Loucy (cell line): ENCODE data around the gene HSCB.
A peak's percentile ranks its signal among the peaks of the same experiment; 100 is the strongest.

Experiments used
- H2AFZ ChIP-seq: fragments of 200-600 bp; sonication (generic); 2 replicates; pipeline ENCODE4 v1.6.0; 2016; ENCODE audit warnings: antibody characterized with exemption, mild to moderate bottlenecking, low read length, moderate library complexity
- H3F3A ChIP-seq: fragments of 200-600 bp; 2 replicates; pipeline ENCODE4 v1.6.0; 2016; ENCODE audit warnings: antibody characterized with exemption, low read depth, mild to moderate bottlenecking
- H3K27me3 ChIP-seq: fragments of 200-600 bp; sonication (generic); 2 replicates; pipeline ENCODE4 v1.6.1; 2014; ENCODE audit warnings: low read length, mild to moderate bottlenecking; ENCODE audit not compliant: insufficient read depth, poor library complexity, severe bottlenecking
- H3K36me3 ChIP-seq: fragments of 200-600 bp; sonication (generic); 2 replicates; pipeline ENCODE4 v1.6.1; 2016; ENCODE audit warnings: low read length; ENCODE audit not compliant: insufficient read depth
- H3K4me1 ChIP-seq: fragments of 200-600 bp; sonication (generic); 2 replicates; pipeline ENCODE4 v1.5.1; 2014; ENCODE audit warnings: low read length, mild to moderate bottlenecking; ENCODE audit not compliant: insufficient read depth, poor library complexity, severe bottlenecking
- H3K4me2 ChIP-seq: fragments of 200-600 bp; sonication (generic); 2 replicates; pipeline ENCODE4 v1.6.0; 2014; ENCODE audit warnings: antibody characterized with exemption, low read length, low read depth, mild to moderate bottlenecking; ENCODE audit not compliant: poor library complexity, severe bottlenecking
- H3K4me3 ChIP-seq: fragments of 200-600 bp; sonication (generic); 2 replicates; pipeline ENCODE4 v1.5.1; 2014; ENCODE audit warnings: low read length, mild to moderate bottlenecking, mixed read lengths; ENCODE audit not compliant: poor library complexity, severe bottlenecking
- H3K79me2 ChIP-seq: fragments of 200-600 bp; sonication (generic); 2 replicates; pipeline ENCODE4 v1.6.1; 2014; ENCODE audit warnings: low read length; ENCODE audit not compliant: insufficient read depth
- H3K9ac ChIP-seq: fragments of 200-600 bp; sonication (generic); 2 replicates; pipeline ENCODE4 v1.6.0; 2014; ENCODE audit warnings: mild to moderate bottlenecking, low read depth, low read length, moderate library complexity; ENCODE audit not compliant: poor library complexity, severe bottlenecking
- H3K9me2 ChIP-seq: fragments of 200-600 bp; sonication (generic); replicated peaks from 2 replicates; pipeline ENCODE4 v1.6.1; 2016; ENCODE audit warnings: low read depth, low read length, mixed read lengths
- H3K9me3 ChIP-seq: fragments of 200-600 bp; sonication (generic); 2 replicates; pipeline ENCODE4 v1.6.1; 2014; ENCODE audit warnings: mild to moderate bottlenecking, antibody characterized with exemption, low read length, low read depth; ENCODE audit not compliant: insufficient read depth
- H4K20me1 ChIP-seq: fragments of 200-600 bp; sonication (generic); 2 replicates; pipeline ENCODE4 v1.6.0; 2014; ENCODE audit warnings: antibody characterized with exemption, low read length, mild to moderate bottlenecking; ENCODE audit not compliant: insufficient read depth, poor library complexity, severe bottlenecking
- EZH2phosphoT487 ChIP-seq: fragments of 200-600 bp; IDR thresholded peaks from 2 replicates; pipeline ENCODE4 v1.6.1; 2018; ENCODE audit warnings: antibody characterized with exemption, mild to moderate bottlenecking, moderate library complexity, borderline replicate concordance
- TF ChIP-seq, protein P1 (sequence below): fragments of 200-600 bp; sonication (generic); conservative IDR thresholded peaks from 2 replicates; pipeline ENCODE4 v1.5.1; 2014; ENCODE audit warnings: mild to moderate bottlenecking, antibody characterized with exemption, low read length

HSCB gene

DNA sequence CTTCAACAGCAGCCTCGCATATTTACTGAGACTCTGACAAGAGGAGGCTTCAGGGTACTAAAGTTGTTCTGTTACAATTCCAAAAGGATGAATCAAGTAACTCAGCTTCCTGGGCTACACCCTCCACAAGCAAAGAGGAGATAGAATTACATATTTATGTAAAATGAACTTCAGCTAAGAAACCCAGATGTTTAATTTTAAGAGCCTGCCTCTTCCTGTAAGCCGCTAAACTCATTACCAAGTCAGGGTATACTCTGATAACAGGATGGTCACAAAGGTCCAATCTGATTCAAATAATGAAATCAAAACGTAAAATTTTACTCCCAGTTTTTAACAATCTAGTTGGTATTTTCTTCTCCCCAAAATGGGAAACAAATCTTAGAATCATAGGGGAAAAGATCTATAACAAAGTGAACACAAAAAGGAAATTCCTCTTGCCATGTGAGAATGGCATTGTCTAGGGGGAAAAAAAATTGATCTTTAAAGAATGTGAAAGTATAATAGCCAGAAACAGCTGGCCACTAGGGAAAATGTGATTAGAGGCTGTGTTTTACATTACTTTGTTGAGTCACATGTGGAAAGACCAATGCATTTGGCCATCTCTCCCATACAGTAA lies 31.2 kb upstream of the HSCB start:
- no peak for TF ChIP-seq EZH2phosphoT487
- TF ChIP-seq, protein P1, sequence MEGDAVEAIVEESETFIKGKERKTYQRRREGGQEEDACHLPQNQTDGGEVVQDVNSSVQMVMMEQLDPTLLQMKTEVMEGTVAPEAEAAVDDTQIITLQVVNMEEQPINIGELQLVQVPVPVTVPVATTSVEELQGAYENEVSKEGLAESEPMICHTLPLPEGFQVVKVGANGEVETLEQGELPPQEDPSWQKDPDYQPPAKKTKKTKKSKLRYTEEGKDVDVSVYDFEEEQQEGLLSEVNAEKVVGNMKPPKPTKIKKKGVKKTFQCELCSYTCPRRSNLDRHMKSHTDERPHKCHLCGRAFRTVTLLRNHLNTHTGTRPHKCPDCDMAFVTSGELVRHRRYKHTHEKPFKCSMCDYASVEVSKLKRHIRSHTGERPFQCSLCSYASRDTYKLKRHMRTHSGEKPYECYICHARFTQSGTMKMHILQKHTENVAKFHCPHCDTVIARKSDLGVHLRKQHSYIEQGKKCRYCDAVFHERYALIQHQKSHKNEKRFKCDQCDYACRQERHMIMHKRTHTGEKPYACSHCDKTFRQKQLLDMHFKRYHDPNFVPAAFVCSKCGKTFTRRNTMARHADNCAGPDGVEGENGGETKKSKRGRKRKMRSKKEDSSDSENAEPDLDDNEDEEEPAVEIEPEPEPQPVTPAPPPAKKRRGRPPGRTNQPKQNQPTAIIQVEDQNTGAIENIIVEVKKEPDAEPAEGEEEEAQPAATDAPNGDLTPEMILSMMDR, result no peak
- Histone ChIP-seq H3F3A (no peaks in the 10 kb centered on the region), H3K79me2 (no peaks in the 10 kb centered on the region), H3K4me1 (peaks cover 29% of the 10 kb centered on the region), H3K4me2 (peak overlapping the region; percentile 12), H3K27me3 (no peaks in the 10 kb centered on the region), H3K4me3 (no peak overlapping the region), H3K9ac (no peak overlapping the region), H3K9me3 (no peaks in the 10 kb centered on the region), H3K9me2 (no peaks in the 10 kb centered on the region), H3K36me3 (peaks cover 45% of the 10 kb centered on the region), H4K20me1 (no peaks in the 10 kb centered on the region), H2AFZ (no peak overlapping the region)

DNA sequence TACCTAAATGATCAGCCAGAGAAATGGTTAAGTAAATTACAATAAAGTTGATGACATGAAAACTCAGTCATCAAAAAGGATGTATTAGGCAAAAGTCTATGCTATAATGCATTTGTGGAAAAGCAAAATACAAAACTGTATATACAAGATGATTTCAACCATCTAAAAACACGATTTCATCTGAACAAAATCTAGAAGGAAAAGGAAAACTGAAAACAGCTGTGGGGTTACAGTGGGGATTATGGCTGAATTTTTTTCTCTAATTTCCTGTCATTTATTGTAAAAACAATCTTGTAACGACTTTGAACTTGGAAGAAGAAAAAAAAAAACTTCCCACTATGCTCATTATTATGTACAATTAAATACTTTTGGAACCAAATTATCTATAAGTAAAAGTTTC lies 30.5 kb upstream of the HSCB start:
- Histone ChIP-seq H3K36me3 (peaks cover 41% of the 10 kb centered on the region), H3K4me1 (peaks cover 29% of the 10 kb centered on the region), H3K27me3 (no peaks in the 10 kb centered on the region), H3K4me2 (peak overlapping the region; percentile 12), H4K20me1 (no peaks in the 10 kb centered on the region), H3K9me3 (no peaks in the 10 kb centered on the region), H3K79me2 (no peaks in the 10 kb centered on the region), H3K4me3 (no peak overlapping the region), H3K9me2 (no peaks in the 10 kb centered on the region), H2AFZ (no peak overlapping the region), H3K9ac (no peak overlapping the region), H3F3A (no peaks in the 10 kb centered on the region)
- no peak for TF ChIP-seq EZH2phosphoT487
- TF ChIP-seq, protein P1, result no peak

DNA sequence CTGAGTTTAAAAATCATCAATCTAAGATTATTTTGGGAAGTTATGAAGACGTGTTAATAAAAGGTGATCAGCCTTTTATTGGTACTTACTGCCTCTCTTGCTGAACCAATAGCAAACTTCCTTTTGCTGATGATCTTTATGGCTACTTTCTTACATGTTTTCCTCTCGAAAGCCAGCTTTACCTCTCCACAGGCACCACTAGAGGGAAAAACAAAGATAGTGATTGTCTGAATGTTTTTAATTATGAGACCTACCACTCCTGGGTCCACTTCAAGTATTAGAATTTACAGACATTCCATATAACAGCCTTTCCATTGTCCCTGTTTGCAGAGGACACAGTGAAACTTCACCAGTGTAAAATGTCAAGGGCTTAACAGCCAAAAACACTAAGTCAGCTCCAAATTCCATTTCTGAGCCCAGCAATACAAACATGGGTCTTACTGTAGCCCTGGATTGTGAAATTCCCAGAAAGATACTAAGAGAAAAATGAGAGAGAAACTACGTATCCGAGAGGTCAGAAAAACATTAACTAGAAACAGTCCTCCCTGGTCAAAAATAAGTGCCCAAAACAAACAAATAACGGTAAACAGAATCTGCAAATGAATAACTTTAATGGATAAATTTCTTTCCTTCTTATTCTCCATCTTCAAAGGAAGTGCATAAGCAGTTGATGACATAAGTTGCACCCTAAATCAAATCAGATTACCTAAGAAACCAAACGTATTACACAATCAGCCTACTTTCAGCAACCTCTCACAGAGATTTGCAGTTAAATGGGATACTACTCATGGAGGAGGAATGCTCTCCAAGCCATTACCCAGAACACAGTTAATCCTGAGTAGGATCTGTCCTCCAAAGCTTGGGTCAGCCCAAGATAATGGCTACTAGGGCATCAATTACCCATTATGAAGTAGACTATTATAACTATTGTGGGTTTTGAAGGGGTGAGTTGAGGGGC lies 29.7 kb upstream of the HSCB start:
- Histone ChIP-seq H3K4me2 (no peak overlapping the region), H3K36me3 (peaks cover 39% of the 10 kb centered on the region), H3K9me2 (no peaks in the 10 kb centered on the region), H3K79me2 (no peaks in the 10 kb centered on the region), H4K20me1 (no peaks in the 10 kb centered on the region), H3K4me3 (no peak overlapping the region), H3K9me3 (no peaks in the 10 kb centered on the region), H3F3A (no peaks in the 10 kb centered on the region), H3K9ac (no peak overlapping the region), H3K4me1 (peaks cover 29% of the 10 kb centered on the region), H2AFZ (no peak overlapping the region), H3K27me3 (no peaks in the 10 kb centered on the region)
- TF ChIP-seq EZH2phosphoT487, result no peak
- TF ChIP-seq, protein P1, result no peak
